ENCODE data around the gene VASH2. TPM values are rescaled to one million over a fixed set of nuclear protein-coding genes. Genes with fewer than 3 reads are reported as not detected.

The VASH2 gene
- total RNA-seq, 3 donors from 2014 or later: 2.3 to 4.0 (median 2.9) TPM

GRCh38 chr1:212973426-212973825, 23.1 kb downstream of the VASH2 start:
- TF ChIP-seq POLR2AphosphoS5 (IDR thresholded peaks at IDR 0.05): no peak
- TF ChIP-seq, protein P1, sequence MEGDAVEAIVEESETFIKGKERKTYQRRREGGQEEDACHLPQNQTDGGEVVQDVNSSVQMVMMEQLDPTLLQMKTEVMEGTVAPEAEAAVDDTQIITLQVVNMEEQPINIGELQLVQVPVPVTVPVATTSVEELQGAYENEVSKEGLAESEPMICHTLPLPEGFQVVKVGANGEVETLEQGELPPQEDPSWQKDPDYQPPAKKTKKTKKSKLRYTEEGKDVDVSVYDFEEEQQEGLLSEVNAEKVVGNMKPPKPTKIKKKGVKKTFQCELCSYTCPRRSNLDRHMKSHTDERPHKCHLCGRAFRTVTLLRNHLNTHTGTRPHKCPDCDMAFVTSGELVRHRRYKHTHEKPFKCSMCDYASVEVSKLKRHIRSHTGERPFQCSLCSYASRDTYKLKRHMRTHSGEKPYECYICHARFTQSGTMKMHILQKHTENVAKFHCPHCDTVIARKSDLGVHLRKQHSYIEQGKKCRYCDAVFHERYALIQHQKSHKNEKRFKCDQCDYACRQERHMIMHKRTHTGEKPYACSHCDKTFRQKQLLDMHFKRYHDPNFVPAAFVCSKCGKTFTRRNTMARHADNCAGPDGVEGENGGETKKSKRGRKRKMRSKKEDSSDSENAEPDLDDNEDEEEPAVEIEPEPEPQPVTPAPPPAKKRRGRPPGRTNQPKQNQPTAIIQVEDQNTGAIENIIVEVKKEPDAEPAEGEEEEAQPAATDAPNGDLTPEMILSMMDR (IDR thresholded peaks at IDR 0.05): no peak
- TF ChIP-seq POLR2A (IDR thresholded peaks at IDR 0.05): no peak
- Histone ChIP-seq H3K9me3 (no peaks in the 10 kb centered on the region), H3K27ac (no peak overlapping the region), H3K4me3 (no peak overlapping the region), H3K36me3 (no peaks in the 10 kb centered on the region), H3K27me3 (no peaks in the 10 kb centered on the region), H3K4me1 (no peaks in the 10 kb centered on the region)
- intact Hi-C loops (cut with DNase I; ENCODE audit: low total_unique reads): no loop called here
- DNase-seq (ENCODE audit: low spot score in 2 of 2): no peak

- TF ChIP-seq, protein P1 (IDR thresholded peaks at IDR 0.05): no peak
- TF ChIP-seq POLR2AphosphoS5 (IDR thresholded peaks at IDR 0.05) (no peak), POLR2A (IDR thresholded peaks at IDR 0.05) (no peak)
- H3K4me1 ChIP-seq: no peaks in the 10 kb centered on the region
- no peak overlapping the region for H3K27ac ChIP-seq
- H3K9me3 ChIP-seq: no peaks in the 10 kb centered on the region
- H3K27me3 ChIP-seq: no peaks in the 10 kb centered on the region
- intact Hi-C loops (cut with DNase I; ENCODE audit: low total_unique reads): no loop called here
- H3K36me3 ChIP-seq: no peaks in the 10 kb centered on the region
- no peak for DNase-seq (ENCODE audit: low spot score in 2 of 2)
- H3K4me3 ChIP-seq: no peak overlapping the region
Observed at GRCh38 chr1:212973899-212974298, 23.6 kb downstream of the VASH2 start.

GRCh38 chr1:212974711-212975110, 24.4 kb downstream of the VASH2 start:
- no peaks in the 10 kb centered on the region for H3K9me3 ChIP-seq
- no peak for DNase-seq (ENCODE audit: low spot score in 2 of 2)
- TF ChIP-seq, protein P1 (IDR thresholded peaks at IDR 0.05): no peak
- TF ChIP-seq POLR2AphosphoS5 (IDR thresholded peaks at IDR 0.05) (no peak), POLR2A (IDR thresholded peaks at IDR 0.05) (no peak)
- no peak overlapping the region for H3K4me3 ChIP-seq
- H3K27me3 ChIP-seq: no peaks in the 10 kb centered on the region
- H3K4me1 ChIP-seq: no peaks in the 10 kb centered on the region
- intact Hi-C loops (cut with DNase I; ENCODE audit: low total_unique reads): no loop called here
- no peaks in the 10 kb centered on the region for H3K36me3 ChIP-seq
- no peak overlapping the region for H3K27ac ChIP-seq

DNA sequence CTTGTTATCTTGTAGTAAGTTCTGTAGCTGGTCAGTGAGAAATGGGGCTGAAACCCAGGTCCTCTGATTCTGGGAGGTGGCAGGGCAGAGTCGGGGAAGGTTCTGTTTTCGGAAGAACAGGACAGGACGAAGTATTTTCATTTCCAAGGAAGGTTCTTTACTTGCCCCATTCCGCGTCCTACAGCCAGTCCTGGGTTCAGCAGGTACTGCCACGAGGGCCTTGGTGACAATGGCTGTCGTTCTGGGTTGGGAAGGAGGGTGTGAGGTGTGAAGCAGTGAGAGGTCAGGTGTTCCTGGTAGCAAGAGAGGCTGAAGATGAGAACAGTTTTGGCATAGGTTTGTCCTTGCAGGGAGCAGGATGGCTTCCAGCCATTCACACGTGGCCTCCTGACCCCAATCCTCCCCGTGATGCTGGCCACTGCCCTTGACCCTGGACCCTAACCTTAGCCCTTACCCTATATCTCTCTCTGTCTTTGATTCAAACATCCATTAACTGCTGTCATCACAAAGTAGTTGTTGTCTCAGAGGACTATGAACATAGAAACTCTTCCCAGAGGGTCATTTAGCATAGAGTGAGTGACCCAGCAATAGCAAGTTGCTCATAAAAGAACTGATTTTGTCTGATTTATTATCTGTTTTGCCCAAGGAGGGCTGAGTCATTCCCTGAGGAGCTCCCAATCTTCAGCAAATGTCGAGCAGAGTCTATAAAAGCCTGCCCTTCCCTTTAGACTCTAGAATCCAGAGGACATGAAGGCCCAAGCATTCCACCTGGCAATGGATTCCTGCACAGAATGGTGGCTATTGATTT, 25.0 kb downstream of the VASH2 start:
- H3K4me3 ChIP-seq: no peak overlapping the region
- H3K27ac ChIP-seq: no peak overlapping the region
- H3K27me3 ChIP-seq: no peaks in the 10 kb centered on the region
- H3K4me1 ChIP-seq: no peaks in the 10 kb centered on the region
- no peaks in the 10 kb centered on the region for H3K36me3 ChIP-seq
- intact Hi-C loops (cut with DNase I; ENCODE audit: low total_unique reads): no loop called here
- TF ChIP-seq POLR2AphosphoS5 (IDR thresholded peaks at IDR 0.05) (no peak), POLR2A (IDR thresholded peaks at IDR 0.05) (no peak)
- TF ChIP-seq, protein P1 (IDR thresholded peaks at IDR 0.05): no peak
- DNase-seq (ENCODE audit: low spot score in 2 of 2): no peak
- H3K9me3 ChIP-seq: no peaks in the 10 kb centered on the region

DNA sequence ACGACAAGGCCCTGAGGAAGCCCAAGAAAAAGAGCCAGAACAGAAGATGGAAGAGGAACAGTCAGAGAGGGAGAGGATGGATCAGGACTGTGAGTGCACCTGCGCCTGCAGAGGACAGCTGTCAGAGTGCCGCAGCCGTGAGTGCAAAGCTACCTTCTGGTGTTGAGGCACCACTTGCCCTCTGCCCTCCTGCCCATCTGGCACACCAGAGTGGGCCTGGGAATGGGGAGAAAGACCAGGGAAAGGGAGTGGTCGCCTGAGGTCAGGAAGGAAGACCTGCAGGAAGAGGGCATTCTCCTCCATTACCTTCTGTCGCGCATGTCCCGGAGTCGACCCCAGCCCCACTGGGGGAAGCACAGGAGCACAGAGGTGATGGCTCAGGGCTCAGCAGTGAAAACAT, 26.2 kb downstream of the VASH2 start:
- no peak for DNase-seq (ENCODE audit: low spot score in 2 of 2)

More for the DNA sequence above, 26.2 kb downstream of the VASH2 start:
- Histone ChIP-seq H3K36me3 (no peaks in the 10 kb centered on the region), H3K4me3 (no peak overlapping the region), H3K27me3 (no peaks in the 10 kb centered on the region), H3K9me3 (no peaks in the 10 kb centered on the region), H3K4me1 (no peaks in the 10 kb centered on the region), H3K27ac (no peak overlapping the region)
- TF ChIP-seq POLR2A (IDR thresholded peaks at IDR 0.05): no peak
- TF ChIP-seq POLR2AphosphoS5 (IDR thresholded peaks at IDR 0.05): no peak
- TF ChIP-seq, protein P1 (IDR thresholded peaks at IDR 0.05): no peak
- intact Hi-C loops (cut with DNase I; ENCODE audit: low total_unique reads): no loop called here

Data from breast epithelium (tissue), 4 donors.